GM04503 (cell line): ENCODE measurements around the gene PCK2.

Experiments used
- DNase-seq: peaks from one replicate; pipeline ENCODE4 v3.0.0-alpha.2; 2012; ENCODE audit warnings: low read depth

Gene PCK2

GRCh38 chr14:24075485-24076301, 18.4 kb upstream of the PCK2 start:
- no peak for DNase-seq

GRCh38 chr14:24076302-24076601, 17.9 kb upstream of the PCK2 start:
- no peak for DNase-seq

GRCh38 chr14:24077086-24077485, 17.0 kb upstream of the PCK2 start:
- no peak for DNase-seq

GRCh38 chr14:24078146-24078545, 16.0 kb upstream of the PCK2 start:
- DNase-seq: no peak

- no peak for DNase-seq
These were observed 14.5 kb upstream of the PCK2 start for GRCh38 chr14:24079491-24080141.

GRCh38 chr14:24080142-24080530, 14.0 kb upstream of the PCK2 start:
- DNase-seq: no peak

- DNase-seq: no peak
These were observed 13.0 kb upstream of the PCK2 start for GRCh38 chr14:24080888-24081738.

- DNase-seq: no peak
These were observed 12.3 kb upstream of the PCK2 start for GRCh38 chr14:24081739-24082211.

- no peak for DNase-seq
These were observed 11.6 kb upstream of the PCK2 start for GRCh38 chr14:24082411-24083080.

GRCh38 chr14:24083462-24083861, 10.6 kb upstream of the PCK2 start:
- no peak for DNase-seq

- DNase-seq: no peak
These were observed 9.7 kb upstream of the PCK2 start for GRCh38 chr14:24084440-24084839.

GRCh38 chr14:24085215-24085614, 8.9 kb upstream of the PCK2 start:
- no peak for DNase-seq

- no peak for DNase-seq
These were observed 7.7 kb upstream of the PCK2 start for GRCh38 chr14:24086193-24086955.

- DNase-seq: no peak
These were observed 7.1 kb upstream of the PCK2 start for GRCh38 chr14:24087004-24087403.

- no peak for DNase-seq
These were observed 6.0 kb upstream of the PCK2 start for GRCh38 chr14:24088095-24088494.

- DNase-seq: no peak
These were observed 4.2 kb upstream of the PCK2 start for GRCh38 chr14:24089890-24090289.

- no peak for DNase-seq
These were observed 2.0 kb upstream of the PCK2 start for GRCh38 chr14:24092110-24092504.

- DNase-seq: no peak
These were observed 1.5 kb upstream of the PCK2 start for GRCh38 chr14:24092505-24093206.

- no peak for DNase-seq
These were observed 757 bp upstream of the PCK2 start for GRCh38 chr14:24093207-24093900.

GRCh38 chr14:24094841-24095270, 745 bp downstream of the PCK2 start:
- no peak for DNase-seq
